HEK293T (cell line): Measurements from ENCODE around the gene MYLK.

Experiments used
- NFRKB ChIP-seq: fragments of 450-650 bp; IDR thresholded peaks from 2 replicates; pipeline ENCODE4 v1.6.1; 2016; ENCODE audit warnings: mild to moderate bottlenecking, moderate library complexity
- SP1 ChIP-seq: fragments of 450-650 bp; IDR thresholded peaks from 2 replicates; pipeline ENCODE4 v1.6.1; 2017

GRCh38 chr3:123818921-123819429 lies 65.2 kb downstream of the MYLK start:
- TF ChIP-seq SP1 (no peak), NFRKB (no peak)
